Lung (tissue), 12 donors: Measurements from ENCODE around the gene HTRA2. TPM values are rescaled to one million over a fixed set of nuclear protein-coding genes. Genes with fewer than 3 reads are reported as not detected.

ENCODE experiments used
- ATAC-seq: fragments of 200-7000 bp; cut with Tn5 transposase; one replicate; pipeline ENCODE4 v1.9.1; 2020; ENCODE audit warnings: moderate number of reproducible peaks; ENCODE audit not compliant: insufficient read depth, low FRiP score
- DNase-seq, 3 donors: peaks; one replicate each; pipeline ENCODE4 v3.0.0-alpha.2; 2013 to 2017
- H3K27ac ChIP-seq, 2 donors: one replicate each; pipeline ENCODE4 v1.5.1; 2013; ENCODE audit warnings: mild to moderate bottlenecking in 2 of 2, moderate library complexity in 2 of 2, control low read depth in 1 of 2, inconsistent platforms in 1 of 2, low read depth in 1 of 2, low read length in 1 of 2
- H3K27me3 ChIP-seq, 3 donors: one replicate each; pipeline ENCODE4 v1.5.1; 2013; ENCODE audit warnings: low read length in 2 of 3; ENCODE audit not compliant: control insufficient read depth in 3 of 3, insufficient read depth in 3 of 3
- H3K36me3 ChIP-seq, 4 donors: one replicate each; pipeline ENCODE4 v1.5.1; 2013; ENCODE audit warnings: low read length in 4 of 4, mild to moderate bottlenecking in 1 of 4, moderate library complexity in 1 of 4; ENCODE audit not compliant: control insufficient read depth in 4 of 4, insufficient read depth in 4 of 4
- H3K4me1 ChIP-seq, 5 donors: one replicate each; pipeline ENCODE4 v1.5.1; 2013; ENCODE audit warnings: low read length in 5 of 5, mild to moderate bottlenecking in 2 of 5, moderate library complexity in 1 of 5; ENCODE audit not compliant: control insufficient read depth in 5 of 5, insufficient read depth in 5 of 5
- H3K4me3 ChIP-seq: one replicate; pipeline ENCODE4 v1.5.1; 2013; ENCODE audit warnings: mild to moderate bottlenecking, control low read depth, moderate library complexity
- H3K9ac ChIP-seq, 2 donors: one replicate each; pipeline ENCODE4 v1.5.1; 2013; ENCODE audit warnings: low read length in 2 of 2, control low read depth in 1 of 2; ENCODE audit not compliant: insufficient read depth in 1 of 2
- H3K9me3 ChIP-seq, 4 donors: one replicate each; pipeline ENCODE4 v1.5.1; 2013; ENCODE audit warnings: low read length in 3 of 4, mild to moderate bottlenecking in 1 of 4, moderate library complexity in 1 of 4; ENCODE audit not compliant: control insufficient read depth in 4 of 4, insufficient read depth in 3 of 4
- WGBS, 2 donors: extraction: QIAGEN DNeasy Blood & Tissue Kit; methylation state at CpG; one replicate each; pipeline ENCODE4 v1.1.7; 2013; 5-methylcytosine and 5-hydroxymethylcytosine counted together
- polyA plus RNA-seq, 2 donors: library from polyadenylated mRNA; stranded (reverse); fragments of 200-250 nt; gene quantifications; one replicate each; pipeline ENCODE4 v1.2.1, GENCODE V29; 2013
- total RNA-seq, 2 donors: library from RNA; depleted of rRNA in 1 of 2; stranded (reverse); fragments of >200 nt in 1 of 2; gene quantifications; one replicate each; pipeline ENCODE4 v1.2.1, GENCODE V29; 2014 to 2021
- TF ChIP-seq, protein P1 (sequence below): IDR thresholded peaks from 2 replicates; pipeline ENCODE4 v1.5.1; 2012; ENCODE audit warnings: mild to moderate bottlenecking; ENCODE audit errors: control extremely low read depth, extremely low read depth
- donor health status: control.
- donor health status: control.
- donor health status: Bipolar disorder and iron deficiency.
- donor health status: healthy.
- donor health status: DM: yes; HTN: yes; CAD: no.

The HTRA2 gene
- total and polyA plus RNA-seq, 4 donors: 26.6 to 42.1 (median 31.6) TPM

DNA sequence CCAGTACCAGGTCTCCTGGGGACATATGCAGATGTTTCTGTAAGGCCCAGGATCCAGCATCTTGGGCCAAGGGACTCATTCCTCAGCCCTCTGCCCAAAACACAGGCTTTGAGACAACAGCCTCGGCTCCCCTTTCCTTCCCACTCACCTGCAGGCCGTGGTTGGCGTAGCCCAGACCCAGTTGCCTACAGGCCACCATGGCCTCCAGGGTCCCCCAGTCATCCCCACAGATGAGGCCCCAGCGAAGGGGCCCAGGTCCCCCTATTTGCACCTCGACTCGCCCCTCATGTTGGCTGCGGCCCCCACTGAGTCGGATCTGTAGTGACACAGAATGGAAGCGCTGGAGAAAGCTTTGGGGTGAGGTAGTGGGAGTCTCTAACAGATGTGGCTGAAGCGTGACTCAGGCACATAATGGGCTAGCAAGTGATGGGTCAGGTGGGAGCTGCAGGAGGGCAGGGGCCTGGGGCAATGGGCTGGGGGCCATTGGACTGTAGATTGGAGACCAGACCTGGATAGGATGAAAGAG, 5.8 kb downstream of the HTRA2 start:
- TF ChIP-seq, protein P1, sequence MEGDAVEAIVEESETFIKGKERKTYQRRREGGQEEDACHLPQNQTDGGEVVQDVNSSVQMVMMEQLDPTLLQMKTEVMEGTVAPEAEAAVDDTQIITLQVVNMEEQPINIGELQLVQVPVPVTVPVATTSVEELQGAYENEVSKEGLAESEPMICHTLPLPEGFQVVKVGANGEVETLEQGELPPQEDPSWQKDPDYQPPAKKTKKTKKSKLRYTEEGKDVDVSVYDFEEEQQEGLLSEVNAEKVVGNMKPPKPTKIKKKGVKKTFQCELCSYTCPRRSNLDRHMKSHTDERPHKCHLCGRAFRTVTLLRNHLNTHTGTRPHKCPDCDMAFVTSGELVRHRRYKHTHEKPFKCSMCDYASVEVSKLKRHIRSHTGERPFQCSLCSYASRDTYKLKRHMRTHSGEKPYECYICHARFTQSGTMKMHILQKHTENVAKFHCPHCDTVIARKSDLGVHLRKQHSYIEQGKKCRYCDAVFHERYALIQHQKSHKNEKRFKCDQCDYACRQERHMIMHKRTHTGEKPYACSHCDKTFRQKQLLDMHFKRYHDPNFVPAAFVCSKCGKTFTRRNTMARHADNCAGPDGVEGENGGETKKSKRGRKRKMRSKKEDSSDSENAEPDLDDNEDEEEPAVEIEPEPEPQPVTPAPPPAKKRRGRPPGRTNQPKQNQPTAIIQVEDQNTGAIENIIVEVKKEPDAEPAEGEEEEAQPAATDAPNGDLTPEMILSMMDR: no peak
- Histone ChIP-seq H3K4me1 (peaks cover 0 to 11% (median 5%) of the 10 kb centered on the region in 5 donors), H3K9ac (no peak overlapping the region), H3K27me3 (no peaks in the 10 kb centered on the region), H3K4me3 (no peak overlapping the region), H3K27ac (no peak overlapping the region), H3K9me3 (no peaks in the 10 kb centered on the region), H3K36me3 (peaks cover 5 to 23% (median 12%) of the 10 kb centered on the region in 4 donors)
- WGBS, 2 donors: 92 to 94% methylated on average over 10 of the region's 10 CpGs
- no peak for DNase-seq
- ATAC-seq: no peak

- WGBS, 2 donors: 87 to 92% methylated on average over 22 to 23 of the region's 23 CpGs
- Histone ChIP-seq H3K27me3 (no peaks in the 10 kb centered on the region), H3K4me1 (peaks cover 0 to 2% (median 0%) of the 10 kb centered on the region in 5 donors), H3K9ac (no peak overlapping the region), H3K36me3 (peaks cover 5 to 23% (median 12%) of the 10 kb centered on the region in 4 donors), H3K4me3 (no peak overlapping the region), H3K9me3 (no peaks in the 10 kb centered on the region), H3K27ac (no peak overlapping the region)
- ATAC-seq: no peak
- no peak for DNase-seq
- TF ChIP-seq, protein P1: no peak
Measured at GRCh38 chr2:74536166-74536950, 6.6 kb downstream of the HTRA2 start.

- 75 to 85% methylated on average over 4 of the region's 4 CpGs for WGBS, 2 donors
- H3K4me3 ChIP-seq: no peak overlapping the region
- H3K27me3 ChIP-seq: no peaks in the 10 kb centered on the region
- H3K36me3 ChIP-seq: peaks cover 5 to 16% (median 9%) of the 10 kb centered on the region in 4 donors
- H3K9me3 ChIP-seq: no peaks in the 10 kb centered on the region
- no peaks in the 10 kb centered on the region for H3K4me1 ChIP-seq
- no peak for ATAC-seq
- DNase-seq: no peak
- H3K9ac ChIP-seq: no peak overlapping the region
- TF ChIP-seq, protein P1: no peak
- no peak overlapping the region for H3K27ac ChIP-seq
Measured at GRCh38 chr2:74537140-74537539, 7.4 kb downstream of the HTRA2 start.
